ENCODE measurements around the gene MTMR12.
A peak's percentile ranks its signal among the peaks of the same experiment; 100 is the strongest.

MTMR12 gene

GRCh38 chr5:32311404-32312196 lies 1.1 kb downstream of the MTMR12 start:
- WGBS (ENCODE audit: insufficient coverage), result 50% methylated on average over 14 of the region's 16 CpGs

GRCh38 chr5:32309761-32310160 lies 3.0 kb downstream of the MTMR12 start:
- Histone ChIP-seq H3K27ac (ENCODE audit: insufficient read depth in 1 of 2, low read depth in 1 of 2, low read length in 2 of 2, poor library complexity in 1 of 2, severe bottlenecking in 2 of 2) (no peak overlapping the region), H3K4me1 (ENCODE audit: control extremely low read depth in 1 of 4, control insufficient read depth in 4 of 4, insufficient read depth in 4 of 4, low read length in 3 of 4) (peaks cover 14 to 48% (median 37%) of the 10 kb centered on the region in 4 experiments), H3K9me3 (ENCODE audit: control extremely low read depth in 1 of 5, control insufficient read depth in 4 of 5, insufficient read depth in 2 of 5, low read depth in 1 of 5, low read length in 4 of 5) (no peaks in the 10 kb centered on the region), H3K4me3 (ENCODE audit: control insufficient read depth in 1 of 7, extremely low read depth in 1 of 7, insufficient read depth in 4 of 7, low read depth in 2 of 7, low read length in 6 of 7) (peak overlapping the region in 2 of 7 experiments; percentile 15 to 50), H3K36me3 (ENCODE audit: control insufficient read depth in 4 of 4, insufficient read depth in 4 of 4, low read length in 3 of 4) (no peaks in the 10 kb centered on the region), H3K27me3 (replicated peaks in 2 of 5; ENCODE audit: control insufficient read depth in 4 of 5, insufficient read depth in 5 of 5, low read length in 4 of 5) (no peaks in the 10 kb centered on the region)
- peak; percentile 25 to 85 (median 73) for DNase-seq
- WGBS (ENCODE audit: insufficient coverage), result 0% methylated on average over 6 of the region's 6 CpGs
- ChIA-PET POLR2A (no interaction called here), CTCF (interaction anchor here (1.4 kb wide), 1 partner anchor 141 kb away, joined by 3 read pairs; no protein-coding TSS in a partner anchor)

More at GRCh38 chr5:32311404-32312196, 1.1 kb downstream of the MTMR12 start:
- Histone ChIP-seq H3K27ac (ENCODE audit: insufficient read depth in 1 of 2, low read depth in 1 of 2, low read length in 2 of 2, poor library complexity in 1 of 2, severe bottlenecking in 2 of 2) (peak overlapping the region; percentile 20 to 84), H3K4me1 (ENCODE audit: control extremely low read depth in 1 of 4, control insufficient read depth in 4 of 4, insufficient read depth in 4 of 4, low read length in 3 of 4) (peaks cover 14 to 44% (median 35%) of the 10 kb centered on the region in 4 experiments), H3K9me3 (ENCODE audit: control extremely low read depth in 1 of 5, control insufficient read depth in 4 of 5, insufficient read depth in 2 of 5, low read depth in 1 of 5, low read length in 4 of 5) (no peaks in the 10 kb centered on the region), H3K27me3 (replicated peaks in 2 of 5; ENCODE audit: control insufficient read depth in 4 of 5, insufficient read depth in 5 of 5, low read length in 4 of 5) (no peaks in the 10 kb centered on the region), H3K36me3 (ENCODE audit: control insufficient read depth in 4 of 4, insufficient read depth in 4 of 4, low read length in 3 of 4) (no peaks in the 10 kb centered on the region), H3K4me3 (ENCODE audit: control insufficient read depth in 1 of 7, extremely low read depth in 1 of 7, insufficient read depth in 4 of 7, low read depth in 2 of 7, low read length in 6 of 7) (peak overlapping the region; percentile 69 to 87 (median 83))
- CTCF ChIA-PET, result interaction anchor here (0.7 kb wide), 1 partner anchor 1004 kb away, joined by 3 read pairs; no protein-coding TSS in a partner anchor
- POLR2A ChIA-PET, result interaction anchor here (0.5 kb wide), 1 partner anchor 31 kb away, joined by 4 read pairs; no protein-coding TSS in a partner anchor
- peak in 1 of 3 donors; percentile 28 for DNase-seq

- peak overlapping the region in 1 of 7 experiments; percentile 17 for H3K4me3 ChIP-seq (ENCODE audit: control insufficient read depth in 1 of 7, extremely low read depth in 1 of 7, insufficient read depth in 4 of 7, low read depth in 2 of 7, low read length in 6 of 7)
- CTCF ChIA-PET, result no interaction called here
These were observed 3.8 kb downstream of the MTMR12 start for GRCh38 chr5:32308946-32309345.

GRCh38 chr5:32307769-32308194 lies 5.0 kb downstream of the MTMR12 start:
- Histone ChIP-seq H3K36me3 (ENCODE audit: control insufficient read depth in 4 of 4, insufficient read depth in 4 of 4, low read length in 3 of 4) (no peaks in the 10 kb centered on the region), H3K9me3 (ENCODE audit: control extremely low read depth in 1 of 5, control insufficient read depth in 4 of 5, insufficient read depth in 2 of 5, low read depth in 1 of 5, low read length in 4 of 5) (no peaks in the 10 kb centered on the region), H3K4me3 (ENCODE audit: control insufficient read depth in 1 of 7, extremely low read depth in 1 of 7, insufficient read depth in 4 of 7, low read depth in 2 of 7, low read length in 6 of 7) (no peak overlapping the region), H3K27me3 (replicated peaks in 2 of 5; ENCODE audit: control insufficient read depth in 4 of 5, insufficient read depth in 5 of 5, low read length in 4 of 5) (no peaks in the 10 kb centered on the region), H3K4me1 (ENCODE audit: control extremely low read depth in 1 of 4, control insufficient read depth in 4 of 4, insufficient read depth in 4 of 4, low read length in 3 of 4) (peaks cover 17 to 64% (median 47%) of the 10 kb centered on the region in 4 experiments), H3K27ac (ENCODE audit: insufficient read depth in 1 of 2, low read depth in 1 of 2, low read length in 2 of 2, poor library complexity in 1 of 2, severe bottlenecking in 2 of 2) (no peak overlapping the region)
- POLR2A ChIA-PET, result no interaction called here
- CTCF ChIA-PET, result interaction anchor here (1.5 to 2.4 kb wide), 2 partner anchors 33 to 75 kb away, joined by 4 to 9 read pairs; no protein-coding TSS in a partner anchor
- no peak for DNase-seq
- WGBS (ENCODE audit: insufficient coverage), result no CpG with 5 or more reads among the region's 4 CpGs

More at GRCh38 chr5:32308946-32309345, 3.8 kb downstream of the MTMR12 start:
- no peak for DNase-seq
- Histone ChIP-seq H3K36me3 (ENCODE audit: control insufficient read depth in 4 of 4, insufficient read depth in 4 of 4, low read length in 3 of 4) (no peaks in the 10 kb centered on the region), H3K27me3 (replicated peaks in 2 of 5; ENCODE audit: control insufficient read depth in 4 of 5, insufficient read depth in 5 of 5, low read length in 4 of 5) (no peaks in the 10 kb centered on the region), H3K4me1 (ENCODE audit: control extremely low read depth in 1 of 4, control insufficient read depth in 4 of 4, insufficient read depth in 4 of 4, low read length in 3 of 4) (peaks cover 17 to 56% (median 44%) of the 10 kb centered on the region in 4 experiments), H3K27ac (ENCODE audit: insufficient read depth in 1 of 2, low read depth in 1 of 2, low read length in 2 of 2, poor library complexity in 1 of 2, severe bottlenecking in 2 of 2) (no peak overlapping the region), H3K9me3 (ENCODE audit: control extremely low read depth in 1 of 5, control insufficient read depth in 4 of 5, insufficient read depth in 2 of 5, low read depth in 1 of 5, low read length in 4 of 5) (no peaks in the 10 kb centered on the region)
- POLR2A ChIA-PET, result no interaction called here
- WGBS (ENCODE audit: insufficient coverage), result 13% methylated on average over 1 of the region's 3 CpGs

- ChIA-PET CTCF (interaction anchor here (0.7 to 1.8 kb wide), 3 partner anchors 10 to 72 kb away, joined by 3 to 9 read pairs (median 4); no protein-coding TSS in a partner anchor), POLR2A (interaction anchor here (1.0 kb wide), 1 partner anchor 115 kb away, joined by 3 read pairs; no protein-coding TSS in a partner anchor)
- Histone ChIP-seq H3K4me3 (ENCODE audit: control insufficient read depth in 1 of 7, extremely low read depth in 1 of 7, insufficient read depth in 4 of 7, low read depth in 2 of 7, low read length in 6 of 7) (no peak overlapping the region), H3K9me3 (ENCODE audit: control extremely low read depth in 1 of 5, control insufficient read depth in 4 of 5, insufficient read depth in 2 of 5, low read depth in 1 of 5, low read length in 4 of 5) (no peaks in the 10 kb centered on the region), H3K36me3 (ENCODE audit: control insufficient read depth in 4 of 4, insufficient read depth in 4 of 4, low read length in 3 of 4) (peaks cover 0 to 4% (median 0%) of the 10 kb centered on the region in 4 experiments), H3K27ac (ENCODE audit: insufficient read depth in 1 of 2, low read depth in 1 of 2, low read length in 2 of 2, poor library complexity in 1 of 2, severe bottlenecking in 2 of 2) (no peak overlapping the region), H3K27me3 (replicated peaks in 2 of 5; ENCODE audit: control insufficient read depth in 4 of 5, insufficient read depth in 5 of 5, low read length in 4 of 5) (no peaks in the 10 kb centered on the region), H3K4me1 (ENCODE audit: control extremely low read depth in 1 of 4, control insufficient read depth in 4 of 4, insufficient read depth in 4 of 4, low read length in 3 of 4) (peaks cover 8 to 42% (median 31%) of the 10 kb centered on the region in 4 experiments)
- WGBS (ENCODE audit: insufficient coverage), result 0% methylated on average over 4 of the region's 5 CpGs
- peak in 2 of 3 donors; percentile 90 to 94 for DNase-seq
These were observed 8.1 kb downstream of the MTMR12 start for GRCh38 chr5:32304622-32305021.

GRCh38 chr5:32303755-32304120 lies 9.0 kb downstream of the MTMR12 start:
- ChIA-PET POLR2A (no interaction called here), CTCF (interaction anchor here (1.0 to 1.8 kb wide), 4 partner anchors 24 to 71 kb away, joined by 3 to 9 read pairs (median 4); no protein-coding TSS in a partner anchor)
- Histone ChIP-seq H3K4me1 (ENCODE audit: control extremely low read depth in 1 of 4, control insufficient read depth in 4 of 4, insufficient read depth in 4 of 4, low read length in 3 of 4) (peaks cover 3 to 40% (median 29%) of the 10 kb centered on the region in 4 experiments), H3K27ac (ENCODE audit: insufficient read depth in 1 of 2, low read depth in 1 of 2, low read length in 2 of 2, poor library complexity in 1 of 2, severe bottlenecking in 2 of 2) (no peak overlapping the region), H3K27me3 (replicated peaks in 2 of 5; ENCODE audit: control insufficient read depth in 4 of 5, insufficient read depth in 5 of 5, low read length in 4 of 5) (no peaks in the 10 kb centered on the region), H3K9me3 (ENCODE audit: control extremely low read depth in 1 of 5, control insufficient read depth in 4 of 5, insufficient read depth in 2 of 5, low read depth in 1 of 5, low read length in 4 of 5) (no peaks in the 10 kb centered on the region), H3K36me3 (ENCODE audit: control insufficient read depth in 4 of 4, insufficient read depth in 4 of 4, low read length in 3 of 4) (peaks cover 0 to 4% (median 0%) of the 10 kb centered on the region in 4 experiments), H3K4me3 (ENCODE audit: control insufficient read depth in 1 of 7, extremely low read depth in 1 of 7, insufficient read depth in 4 of 7, low read depth in 2 of 7, low read length in 6 of 7) (no peak overlapping the region)
- DNase-seq, result no peak
- 100% methylated on average over 3 of the region's 6 CpGs for WGBS (ENCODE audit: insufficient coverage)

All from common myeloid progenitor, CD34-positive (primary cell).